ENCODE results near the gene C16orf92.
A peak's percentile ranks its signal among the peaks of the same experiment; 100 is the strongest.

The C16orf92 gene

GRCh38 chr16:29990883-29991570, 32.0 kb upstream of the C16orf92 start:
- no peaks in the 10 kb centered on the region for H3K27me3 ChIP-seq (ENCODE audit: insufficient read depth, low read length)
- H3K27ac ChIP-seq (ENCODE audit: low read depth, low read length) = no peak overlapping the region
- H3K4me1 ChIP-seq (ENCODE audit: control insufficient read depth, insufficient read depth, low read length, unreplicated experiment) = peaks cover 13% of the 10 kb centered on the region
- no peak overlapping the region for H2AFZ ChIP-seq (ENCODE audit: low read length, unreplicated experiment)
- H3K4me3 ChIP-seq (ENCODE audit: low read depth, low read length) = no peak overlapping the region
- H3K36me3 ChIP-seq (ENCODE audit: insufficient read depth, low read length) = peaks cover 4% of the 10 kb centered on the region; the same call in 1 of the 2 replicates
- no peaks in the 10 kb centered on the region for H3K79me2 ChIP-seq (ENCODE audit: control insufficient read depth, insufficient read depth, low read length, unreplicated experiment)

- H2AFZ ChIP-seq (ENCODE audit: low read length, unreplicated experiment) = no peak overlapping the region
- no peaks in the 10 kb centered on the region for H3K27me3 ChIP-seq (ENCODE audit: insufficient read depth, low read length)
- H3K36me3 ChIP-seq (ENCODE audit: insufficient read depth, low read length) = peaks cover 4% of the 10 kb centered on the region; the same call in 1 of the 2 replicates
- no peak overlapping the region for H3K4me3 ChIP-seq (ENCODE audit: low read depth, low read length)
- H3K27ac ChIP-seq (ENCODE audit: low read depth, low read length) = no peak overlapping the region
- H3K4me1 ChIP-seq (ENCODE audit: control insufficient read depth, insufficient read depth, low read length, unreplicated experiment) = peaks cover 13% of the 10 kb centered on the region
- no peaks in the 10 kb centered on the region for H3K79me2 ChIP-seq (ENCODE audit: control insufficient read depth, insufficient read depth, low read length, unreplicated experiment)
Observed at GRCh38 chr16:29991571-29991904, 31.5 kb upstream of the C16orf92 start.

GRCh38 chr16:29992344-29992967, 30.5 kb upstream of the C16orf92 start:
- Histone ChIP-seq H2AFZ (ENCODE audit: low read length, unreplicated experiment) (no peak overlapping the region), H3K79me2 (ENCODE audit: control insufficient read depth, insufficient read depth, low read length, unreplicated experiment) (peaks cover 5% of the 10 kb centered on the region), H3K27me3 (ENCODE audit: insufficient read depth, low read length) (no peaks in the 10 kb centered on the region), H3K4me1 (ENCODE audit: control insufficient read depth, insufficient read depth, low read length, unreplicated experiment) (peaks cover 18% of the 10 kb centered on the region), H3K4me3 (ENCODE audit: low read depth, low read length) (no peak overlapping the region), H3K36me3 (ENCODE audit: insufficient read depth, low read length) (peaks cover 4% of the 10 kb centered on the region; the same call in 1 of the 2 replicates), H3K27ac (ENCODE audit: low read depth, low read length) (no peak overlapping the region)

- peaks cover 18% of the 10 kb centered on the region for H3K4me1 ChIP-seq (ENCODE audit: control insufficient read depth, insufficient read depth, low read length, unreplicated experiment)
Observed at GRCh38 chr16:29993191-29993902, 29.7 kb upstream of the C16orf92 start.

GRCh38 chr16:29993903-29994599, 28.9 kb upstream of the C16orf92 start:
- Histone ChIP-seq H3K36me3 (ENCODE audit: insufficient read depth, low read length) (0 out of 2 replicates have a peak, but pooled peaks cover 4% of the 10 kb centered on the region), H3K79me2 (ENCODE audit: control insufficient read depth, insufficient read depth, low read length, unreplicated experiment) (peaks cover 5% of the 10 kb centered on the region), H3K27ac (ENCODE audit: low read depth, low read length) (peak overlapping the region; percentile 81), H3K4me3 (ENCODE audit: low read depth, low read length) (peak overlapping the region; percentile 92), H2AFZ (ENCODE audit: low read length, unreplicated experiment) (no peak overlapping the region), H3K4me1 (ENCODE audit: control insufficient read depth, insufficient read depth, low read length, unreplicated experiment) (peaks cover 18% of the 10 kb centered on the region), H3K27me3 (ENCODE audit: insufficient read depth, low read length) (no peaks in the 10 kb centered on the region)

More at GRCh38 chr16:29993191-29993902, 29.7 kb upstream of the C16orf92 start:
- Histone ChIP-seq H3K27ac (ENCODE audit: low read depth, low read length) (no peak overlapping the region), H3K4me3 (ENCODE audit: low read depth, low read length) (no peak overlapping the region), H3K79me2 (ENCODE audit: control insufficient read depth, insufficient read depth, low read length, unreplicated experiment) (peaks cover 5% of the 10 kb centered on the region), H3K27me3 (ENCODE audit: insufficient read depth, low read length) (no peaks in the 10 kb centered on the region), H2AFZ (ENCODE audit: low read length, unreplicated experiment) (no peak overlapping the region), H3K36me3 (ENCODE audit: insufficient read depth, low read length) (peaks cover 4% of the 10 kb centered on the region; the same call in 1 of the 2 replicates)

GRCh38 chr16:29994600-29995323, 28.2 kb upstream of the C16orf92 start:
- peak overlapping the region; percentile 88 for H2AFZ ChIP-seq (ENCODE audit: low read length, unreplicated experiment)
- H3K79me2 ChIP-seq (ENCODE audit: control insufficient read depth, insufficient read depth, low read length, unreplicated experiment) = peaks cover 5% of the 10 kb centered on the region
- H3K4me1 ChIP-seq (ENCODE audit: control insufficient read depth, insufficient read depth, low read length, unreplicated experiment) = peaks cover 18% of the 10 kb centered on the region
- peak overlapping the region; percentile 81 for H3K27ac ChIP-seq (ENCODE audit: low read depth, low read length)
- H3K27me3 ChIP-seq (ENCODE audit: insufficient read depth, low read length) = no peaks in the 10 kb centered on the region
- H3K36me3 ChIP-seq (ENCODE audit: insufficient read depth, low read length) = peaks cover 9% of the 10 kb centered on the region; the same call in 1 of the 2 replicates
- peak overlapping the region; percentile 92 for H3K4me3 ChIP-seq (ENCODE audit: low read depth, low read length)

GRCh38 chr16:29995324-29995910, 27.6 kb upstream of the C16orf92 start, which contains the start of gene HIRIP3:
TSS of gene HIRIP3 (minus strand) at chr16:29995617. CDS start at chr16:29995605, 12 bp downstream.
- H3K4me1 ChIP-seq (ENCODE audit: control insufficient read depth, insufficient read depth, low read length, unreplicated experiment) = peaks cover 18% of the 10 kb centered on the region
- peak within 1 kb of the TSS; percentile 81 for H3K27ac ChIP-seq (ENCODE audit: low read depth, low read length)
- H3K27me3 ChIP-seq (ENCODE audit: insufficient read depth, low read length) = no peaks in the 10 kb centered on the region
- H2AFZ ChIP-seq (ENCODE audit: low read length, unreplicated experiment) = peak within 1 kb of the TSS; percentile 88
- H3K79me2 ChIP-seq (ENCODE audit: control insufficient read depth, insufficient read depth, low read length, unreplicated experiment) = peaks cover 5% of the 10 kb centered on the region
- H3K4me3 ChIP-seq (ENCODE audit: low read depth, low read length) = peak within 1 kb of the TSS; percentile 92
- H3K36me3 ChIP-seq (ENCODE audit: insufficient read depth, low read length) = peaks cover 9% of the 10 kb centered on the region; the same call in 1 of the 2 replicates

- H2AFZ ChIP-seq (ENCODE audit: low read length, unreplicated experiment) = peak within 1 kb of the TSS; percentile 88
- peaks cover 18% of the 10 kb centered on the region for H3K4me1 ChIP-seq (ENCODE audit: control insufficient read depth, insufficient read depth, low read length, unreplicated experiment)
- peaks cover 9% of the 10 kb centered on the region; the same call in 1 of the 2 replicates for H3K36me3 ChIP-seq (ENCODE audit: insufficient read depth, low read length)
- peak within 1 kb of the TSS; percentile 81 for H3K27ac ChIP-seq (ENCODE audit: low read depth, low read length)
- no peaks in the 10 kb centered on the region for H3K27me3 ChIP-seq (ENCODE audit: insufficient read depth, low read length)
- H3K79me2 ChIP-seq (ENCODE audit: control insufficient read depth, insufficient read depth, low read length, unreplicated experiment) = peaks cover 5% of the 10 kb centered on the region
- H3K4me3 ChIP-seq (ENCODE audit: low read depth, low read length) = peak within 1 kb of the TSS; percentile 92
Observed at GRCh38 chr16:29995911-29996765, 26.9 kb upstream of the C16orf92 start, which contains the start of gene INO80E. TSS of gene INO80E (plus strand) at chr16:29996241. CDS start at chr16:29996311, 70 bp downstream.

GRCh38 chr16:29996766-29997250, 26.2 kb upstream of the C16orf92 start:
- Histone ChIP-seq H3K27me3 (ENCODE audit: insufficient read depth, low read length) (no peaks in the 10 kb centered on the region), H3K4me1 (ENCODE audit: control insufficient read depth, insufficient read depth, low read length, unreplicated experiment) (peaks cover 18% of the 10 kb centered on the region), H3K27ac (ENCODE audit: low read depth, low read length) (no peak overlapping the region), H2AFZ (ENCODE audit: low read length, unreplicated experiment) (peak overlapping the region; percentile 43), H3K4me3 (ENCODE audit: low read depth, low read length) (peak overlapping the region; percentile 92), H3K36me3 (ENCODE audit: insufficient read depth, low read length) (peaks cover 9% of the 10 kb centered on the region; the same call in 1 of the 2 replicates), H3K79me2 (ENCODE audit: control insufficient read depth, insufficient read depth, low read length, unreplicated experiment) (peaks cover 5% of the 10 kb centered on the region)

Measured in ACC112 (cell line).